HCEC 1CT (cell line): ENCODE measurements around the gene RAF1.
A peak's percentile ranks its signal among the peaks of the same experiment; 100 is the strongest.
"Not testable (repeated sequence)": the region's sequence is repeated elsewhere in the genome, so short reads cannot be mapped to it uniquely, and the experiment has no call there.

ENCODE experiments used
- DNase-seq: peaks from one replicate; pipeline ENCODE4 v3.0.0-alpha.2; 2017

Gene RAF1

DNA sequence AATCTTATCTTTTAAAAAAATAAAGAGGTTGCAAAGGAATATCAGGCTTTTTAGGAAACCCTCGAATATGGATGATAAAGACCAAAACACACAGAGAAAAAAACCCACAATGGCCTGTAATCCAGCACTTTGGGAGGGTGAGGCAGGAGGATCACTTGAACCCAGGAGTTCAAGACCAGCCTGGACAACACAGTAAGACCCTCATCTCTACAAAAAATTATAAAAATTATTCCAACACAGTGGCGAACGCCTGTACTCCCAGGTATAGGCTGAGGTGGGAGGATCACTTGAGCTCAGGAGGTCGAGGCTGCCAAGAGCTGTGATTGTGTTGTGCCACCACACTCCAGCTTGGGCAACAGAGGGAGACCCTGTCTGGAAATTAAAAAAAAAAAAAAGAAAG lies 30.8 kb downstream of the RAF1 start:
- DNase-seq: no peak

DNA sequence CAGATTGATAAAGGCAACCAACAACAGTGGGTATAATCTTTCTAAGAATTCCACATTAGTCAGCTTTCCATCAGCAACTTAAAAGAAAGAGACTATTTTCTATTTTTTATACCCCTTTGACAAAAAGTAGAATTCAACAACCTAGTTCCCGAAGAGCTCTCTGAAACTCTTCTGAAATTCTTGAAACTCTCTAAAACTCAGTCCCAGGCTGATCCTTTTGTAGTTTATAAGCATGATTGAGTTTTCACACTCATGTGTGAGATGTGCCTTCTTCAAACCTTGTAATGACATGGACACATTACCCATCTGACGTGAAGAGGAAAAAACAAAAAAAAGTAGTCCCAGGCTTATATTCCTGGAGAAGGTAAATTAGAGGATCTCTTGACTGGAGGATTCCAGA lies 31.4 kb downstream of the RAF1 start:
- DNase-seq: no peak

DNA sequence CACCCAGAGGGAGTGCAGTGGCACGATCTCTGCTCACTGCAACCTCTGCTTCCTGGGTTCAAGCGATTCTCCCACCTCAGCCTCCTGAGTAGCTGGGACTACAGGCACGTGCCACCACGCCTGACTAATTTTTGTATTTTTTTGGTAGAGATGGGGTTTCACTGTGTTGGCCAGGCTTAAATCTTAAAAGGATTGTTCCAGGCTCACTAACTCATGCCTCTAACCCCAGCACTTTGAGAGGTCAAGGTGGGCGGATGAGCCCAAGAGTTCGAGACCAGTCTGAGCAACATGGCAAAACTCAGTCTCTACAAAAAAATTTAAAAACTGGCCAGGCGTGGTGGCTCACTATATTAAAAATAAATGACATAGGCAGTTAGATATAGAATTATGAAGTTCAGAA lies 33.1 kb downstream of the RAF1 start:
- not testable (repeated sequence) for DNase-seq

DNA sequence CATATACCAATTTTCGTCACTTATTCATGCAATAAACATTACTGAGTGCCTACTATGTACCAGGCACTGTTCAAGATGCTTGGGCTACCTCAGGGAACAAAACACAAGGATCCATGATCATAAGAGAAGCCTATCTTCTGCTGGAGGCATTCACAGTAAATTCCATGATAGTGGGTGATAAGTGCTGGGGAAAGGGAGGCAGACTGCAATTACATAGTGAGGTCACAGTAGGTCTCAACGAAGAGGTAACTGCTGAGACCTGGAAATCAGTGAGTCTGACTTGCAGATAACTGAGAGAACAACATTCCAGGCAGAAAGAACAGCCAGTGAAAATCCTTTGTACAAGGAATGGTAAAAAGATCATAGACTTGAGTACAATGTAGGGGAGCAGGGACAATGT lies 33.6 kb downstream of the RAF1 start:
- no peak for DNase-seq

DNA sequence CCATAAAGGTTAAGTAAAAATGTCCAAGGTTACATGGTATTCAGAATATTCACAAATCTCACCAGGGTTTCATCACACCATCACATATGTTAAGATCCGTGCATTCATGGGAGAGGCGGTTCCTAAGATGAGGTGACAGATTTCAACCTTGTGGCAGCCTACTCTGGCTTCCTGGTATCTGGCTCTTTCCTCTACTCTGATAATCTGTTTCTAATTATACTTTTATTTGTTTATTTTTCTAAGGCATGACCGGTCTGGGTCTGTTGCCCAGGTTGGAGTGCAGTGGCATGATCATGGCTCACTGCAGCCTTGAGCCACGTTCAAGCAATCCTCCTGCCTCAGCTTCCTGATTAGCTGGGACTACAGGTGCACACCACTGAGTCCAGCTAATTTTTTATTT lies 34.4 kb downstream of the RAF1 start:
- peak; percentile 52 for DNase-seq

DNA sequence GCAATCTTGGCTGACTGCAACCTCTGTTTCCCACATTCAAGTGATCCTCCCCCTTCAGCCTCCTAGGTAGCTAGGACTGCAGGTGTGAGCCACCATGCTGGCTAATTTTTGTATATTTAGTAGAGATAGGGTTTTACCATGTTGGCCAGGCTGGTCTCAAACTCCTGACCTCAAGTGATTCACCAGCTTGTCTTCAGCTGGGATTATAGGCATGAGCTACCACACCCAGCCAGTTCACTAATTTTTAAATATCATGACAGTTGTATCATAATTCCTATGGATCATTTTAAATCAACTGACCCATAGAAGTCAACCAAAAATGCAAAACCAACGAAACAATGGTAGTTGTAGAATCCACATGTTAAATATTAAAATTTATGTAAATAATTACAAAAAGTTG lies 35.1 kb downstream of the RAF1 start:
- no peak for DNase-seq

DNA sequence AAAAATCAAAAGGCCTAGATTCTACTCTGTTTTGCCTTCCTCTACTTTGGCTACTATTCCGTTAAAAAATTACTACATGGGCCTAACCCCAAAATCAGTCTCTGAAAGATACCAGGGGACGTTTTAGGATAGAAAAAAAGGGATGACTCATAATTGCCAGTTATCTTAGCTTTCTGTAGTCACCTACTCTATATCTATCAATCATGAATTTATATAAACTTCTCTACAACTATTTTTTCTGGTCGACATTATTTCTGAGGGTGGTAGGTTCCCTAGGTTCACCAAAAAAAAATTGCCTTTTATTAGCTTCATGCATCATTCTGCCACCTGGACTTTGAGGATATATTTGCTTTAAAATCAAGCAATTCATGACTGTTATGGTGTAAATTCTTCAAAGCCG lies 36.5 kb downstream of the RAF1 start:
- no peak for DNase-seq

DNA sequence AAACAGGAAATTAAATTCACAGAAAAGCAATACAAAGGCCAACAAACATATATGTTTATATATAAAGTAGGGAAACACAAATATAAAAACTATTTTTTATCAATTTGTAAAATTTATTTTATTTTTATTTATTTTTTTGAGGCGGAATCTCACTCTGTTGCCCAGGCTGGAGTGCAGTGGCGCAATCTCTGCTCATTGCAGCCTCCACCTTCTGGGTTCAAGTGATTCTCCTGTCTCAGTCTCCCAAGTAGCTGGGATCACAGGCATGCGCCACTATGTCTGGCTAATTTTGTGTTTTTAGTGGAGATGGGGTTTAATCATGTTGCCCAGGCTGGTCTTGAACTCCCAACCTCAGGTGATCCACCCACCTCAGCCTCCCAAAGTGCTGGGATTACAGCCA lies 39.0 kb downstream of the RAF1 start:
- not testable (repeated sequence) for DNase-seq

DNA sequence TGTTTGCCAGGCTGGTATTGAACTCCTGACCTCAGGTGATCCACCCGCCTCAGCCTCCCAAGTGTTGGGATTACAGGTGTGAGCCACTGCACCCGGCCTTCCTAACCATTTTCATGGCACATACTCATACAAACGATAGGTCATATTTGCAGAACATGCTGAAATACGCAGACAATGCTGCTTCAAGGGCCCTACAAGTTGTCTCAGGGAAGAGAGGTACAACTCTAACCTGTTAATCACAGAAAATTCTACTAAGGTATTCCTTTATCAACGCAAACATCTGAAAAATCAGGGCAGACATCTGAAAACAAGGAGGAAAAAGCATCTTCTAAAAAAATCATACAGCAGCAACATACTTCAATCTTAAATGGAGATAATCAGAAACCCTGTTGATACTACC lies 39.9 kb downstream of the RAF1 start:
- no peak for DNase-seq

DNA sequence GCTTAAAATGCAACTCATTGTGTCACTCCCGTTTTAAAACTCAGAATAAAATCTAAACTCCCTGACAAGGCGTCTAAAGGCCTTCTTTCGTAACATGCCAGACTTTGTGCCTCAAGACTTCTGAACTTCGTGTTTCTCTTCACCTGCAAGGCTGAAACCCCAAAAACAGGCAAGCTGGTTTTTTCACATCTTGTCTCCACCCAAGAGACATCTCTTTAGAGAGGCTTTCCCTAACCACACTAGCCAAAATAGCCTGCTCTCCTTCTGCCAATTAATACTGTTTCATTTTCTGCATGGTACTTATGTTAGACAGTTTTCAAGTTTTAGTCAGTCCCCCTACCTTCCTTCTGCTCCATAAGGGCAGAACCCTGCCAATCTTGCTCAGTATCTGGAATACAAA lies 41.6 kb downstream of the RAF1 start:
- DNase-seq: no peak

DNA sequence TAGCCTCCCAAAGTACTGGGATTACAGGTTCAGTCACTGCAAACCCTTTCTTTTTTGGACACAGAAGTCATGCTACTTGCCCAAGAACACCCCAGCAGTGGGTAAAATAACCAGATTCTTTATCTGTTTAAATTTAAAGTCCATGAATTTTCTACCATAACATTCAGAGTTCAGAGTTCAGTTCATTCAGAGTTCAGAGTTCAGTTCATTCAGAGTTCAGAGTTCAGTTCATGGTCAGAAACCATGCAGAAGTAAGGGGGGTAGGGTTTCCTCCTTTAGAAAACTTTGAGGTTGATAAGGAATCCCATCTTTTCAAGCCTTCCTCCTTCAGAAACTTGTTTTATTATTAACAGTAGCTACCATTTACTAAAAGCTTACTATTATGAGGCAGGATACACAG lies 43.2 kb downstream of the RAF1 start:
- DNase-seq: no peak

DNA sequence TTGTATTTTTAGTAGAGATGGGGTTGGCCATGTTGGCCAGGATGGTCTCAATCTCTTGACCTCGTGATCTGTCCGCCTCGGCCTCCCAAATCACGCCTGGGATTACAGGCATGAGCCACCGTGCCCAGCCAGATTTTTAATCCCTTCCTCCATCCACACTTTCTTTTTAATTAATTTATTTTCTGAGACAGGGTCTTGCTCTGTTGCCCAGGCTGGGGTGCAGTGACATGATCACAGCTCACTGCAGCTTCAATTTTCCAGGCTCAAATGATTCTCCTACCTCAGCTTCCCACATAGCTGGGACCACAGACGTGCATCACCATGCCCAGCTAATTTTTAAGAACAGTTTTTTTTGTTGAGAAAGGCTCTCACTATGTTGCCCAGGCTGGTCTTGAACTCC lies 43.6 kb downstream of the RAF1 start:
- no peak for DNase-seq

DNA sequence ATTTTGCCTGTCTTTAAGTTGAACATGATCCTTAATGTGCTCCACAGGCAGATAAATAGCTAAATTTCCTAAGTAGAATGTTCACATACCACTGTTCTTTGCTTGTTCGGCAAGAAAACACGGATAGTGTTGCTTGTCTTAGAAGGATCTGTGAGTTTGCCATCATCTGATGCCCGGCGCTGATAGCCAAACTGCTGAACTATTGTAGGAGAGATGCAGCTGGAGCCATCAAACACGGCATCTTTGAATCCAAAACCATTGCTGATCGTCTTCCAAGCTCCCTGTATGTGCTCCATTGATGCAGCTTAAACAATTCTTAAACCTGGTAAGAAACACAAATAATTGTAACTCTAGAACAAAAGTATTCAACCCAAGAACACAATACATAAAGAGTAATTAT lies 45.5 kb downstream of the RAF1 start:
- no peak for DNase-seq

DNA sequence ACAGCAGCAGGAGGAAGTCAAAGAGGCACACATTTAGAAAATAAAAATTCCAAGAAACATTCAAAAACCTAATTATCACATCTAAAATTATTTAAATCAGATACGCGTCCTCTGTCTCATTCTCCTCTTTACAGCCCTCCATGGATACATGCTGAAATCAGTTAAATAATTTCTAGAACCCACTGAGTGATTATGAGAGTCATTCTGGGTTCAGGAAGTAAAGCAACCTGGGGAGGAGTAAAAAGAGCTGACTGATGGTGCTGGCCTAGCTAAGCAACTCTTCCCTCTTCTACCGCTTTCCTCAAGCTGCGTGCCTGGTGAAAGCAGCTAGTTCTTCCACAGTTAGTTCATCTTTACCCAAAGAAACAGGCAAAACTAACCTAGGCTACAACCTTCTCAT lies 48.7 kb downstream of the RAF1 start:
- DNase-seq: no peak

DNA sequence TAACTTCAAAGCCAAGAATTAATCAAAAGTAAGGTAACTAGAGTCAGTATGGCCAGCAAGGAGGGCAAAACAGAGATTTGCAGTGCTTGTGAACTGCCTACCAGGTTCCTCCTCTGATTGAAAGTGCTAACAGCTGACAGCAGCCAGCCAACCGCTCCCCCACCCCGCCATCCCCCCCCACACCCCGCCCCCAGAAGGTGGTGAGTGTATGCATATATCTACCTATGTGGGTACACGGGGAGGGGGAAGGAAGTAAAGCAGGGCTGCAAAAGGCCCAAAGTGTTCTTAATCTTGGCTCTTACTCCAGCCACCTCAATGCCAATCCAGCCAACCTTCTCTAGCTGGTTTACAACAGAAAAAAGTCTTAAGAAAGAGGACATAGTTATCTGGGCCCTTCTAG lies 50.7 kb downstream of the RAF1 start:
- no peak for DNase-seq

DNA sequence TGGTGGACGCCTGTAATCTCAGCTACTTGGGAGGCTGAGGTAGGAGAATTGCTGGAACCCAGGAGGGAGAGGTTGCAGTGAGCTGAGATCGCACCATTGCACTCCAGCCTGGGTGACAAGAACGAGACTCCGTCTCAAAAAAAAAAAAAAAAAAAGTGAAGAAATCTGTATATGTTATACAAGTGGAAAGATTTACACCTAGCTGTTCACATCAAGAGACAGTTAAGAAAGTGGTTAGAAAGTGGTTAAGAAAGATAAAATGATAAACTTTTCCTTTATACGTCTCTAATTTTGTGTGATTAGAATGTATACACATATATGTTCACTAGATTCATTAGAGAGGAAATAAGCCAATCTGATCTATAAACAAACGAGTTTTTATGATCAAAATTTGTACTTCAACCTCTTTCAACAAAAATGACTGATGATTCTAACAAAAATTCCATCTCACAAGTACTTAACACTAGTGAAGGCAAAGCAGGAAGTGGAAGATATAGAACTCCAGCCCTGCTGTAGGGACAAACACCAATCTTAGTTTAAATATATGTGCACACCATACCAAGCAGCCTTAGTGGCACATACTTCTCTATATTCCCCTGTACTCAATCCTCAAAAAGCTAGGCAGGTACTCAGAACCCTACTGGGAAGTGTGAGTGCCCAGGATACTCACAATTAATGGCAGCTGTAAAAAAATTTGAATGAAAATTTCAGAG lies 51.2 kb downstream of the RAF1 start:
- no peak for DNase-seq

DNA sequence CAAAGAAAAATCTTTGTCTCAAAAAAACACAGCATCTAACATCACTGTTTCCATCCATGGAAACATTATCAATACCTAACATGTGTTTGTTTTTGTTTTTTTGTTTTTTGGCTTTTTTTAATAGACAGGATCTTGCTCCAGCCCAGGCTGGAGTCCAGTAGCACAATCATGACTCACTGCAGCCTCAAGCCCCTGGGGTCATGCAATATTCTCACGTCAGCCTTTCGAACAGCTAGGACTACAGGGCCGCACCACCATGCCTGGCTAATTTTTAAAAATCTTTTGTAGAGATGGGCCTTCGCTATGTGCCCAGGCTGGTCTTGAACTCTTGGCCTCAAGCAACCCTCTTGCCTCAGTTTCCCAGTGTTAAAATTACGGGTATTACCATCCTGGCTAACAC lies 52.8 kb downstream of the RAF1 start:
- no peak for DNase-seq

DNA sequence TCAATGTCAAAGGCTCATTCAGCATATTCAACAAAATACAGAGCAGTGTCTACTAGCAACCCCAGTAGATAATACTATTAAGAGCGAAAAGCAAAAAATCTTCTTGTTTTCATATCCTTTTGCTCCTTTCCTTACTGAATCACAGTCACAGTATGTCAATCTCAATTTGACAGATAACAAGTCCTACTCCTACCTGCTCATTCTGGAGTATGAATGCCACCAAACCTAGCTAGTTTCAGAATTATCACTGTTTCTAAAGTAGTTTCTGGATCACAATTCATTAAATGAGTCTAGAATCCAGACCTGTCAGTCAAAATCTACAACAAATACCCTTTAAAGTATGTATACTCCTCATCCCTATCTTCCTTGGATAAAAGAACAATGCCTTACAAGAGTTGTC lies 55.5 kb downstream of the RAF1 start:
- DNase-seq: no peak

DNA sequence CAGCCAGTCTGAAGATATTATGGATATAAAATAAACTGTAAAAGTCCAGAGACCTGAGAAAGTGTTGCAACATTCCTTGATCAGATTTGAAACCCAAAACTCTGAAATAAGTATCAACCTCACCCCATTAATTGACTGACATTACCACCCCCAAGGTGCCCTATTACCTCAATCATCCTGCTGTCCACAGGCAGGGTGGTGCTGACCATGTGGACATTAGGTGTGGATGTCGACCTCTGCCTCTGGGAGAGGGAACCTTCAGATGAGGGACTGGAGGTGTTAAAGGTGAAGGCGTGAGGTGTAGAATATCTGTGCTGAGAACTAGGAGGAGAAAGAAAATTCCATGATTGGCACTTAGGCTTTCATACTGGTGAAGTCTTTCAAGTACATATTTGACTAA lies 59.9 kb downstream of the RAF1 start:
- DNase-seq: no peak

DNA sequence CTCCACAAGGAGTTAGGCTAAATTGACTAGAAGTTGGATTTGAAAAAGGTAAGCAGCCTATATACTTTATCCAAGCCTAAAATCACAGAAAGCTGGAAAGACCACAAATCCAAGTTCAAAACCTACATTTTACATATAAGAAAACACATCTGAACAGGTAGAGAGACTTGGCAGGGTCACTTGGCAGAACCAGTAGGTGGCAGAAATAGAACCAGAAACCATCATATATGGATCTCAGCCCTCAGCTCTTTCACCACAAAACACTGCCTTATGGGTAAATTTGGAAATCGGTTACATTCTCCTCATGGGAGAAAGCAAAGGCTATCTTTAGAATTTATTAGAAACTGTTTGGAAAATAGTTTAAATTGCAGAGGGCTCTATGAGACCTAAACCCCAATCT lies 62.8 kb downstream of the RAF1 start:
- DNase-seq: peak; percentile 11

DNA sequence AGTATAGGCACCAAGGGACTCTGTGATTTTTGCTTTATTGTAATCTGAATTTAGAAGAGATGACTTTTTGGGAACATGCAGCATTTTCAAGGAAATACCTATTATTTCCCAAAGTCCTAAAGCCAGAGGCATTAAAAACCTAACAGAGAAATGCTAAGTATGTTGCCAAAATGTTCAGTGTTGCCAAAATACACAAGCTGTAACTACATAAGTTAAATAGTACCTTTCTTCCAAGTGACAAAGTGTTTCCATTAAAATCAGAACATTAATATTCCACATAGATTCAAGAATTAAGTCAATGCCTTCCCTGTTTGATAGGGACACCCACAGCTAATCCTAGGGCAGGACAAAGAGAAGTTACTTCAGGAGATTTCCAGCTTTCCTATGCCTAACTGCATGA lies 65.0 kb downstream of the RAF1 start:
- DNase-seq: no peak

DNA sequence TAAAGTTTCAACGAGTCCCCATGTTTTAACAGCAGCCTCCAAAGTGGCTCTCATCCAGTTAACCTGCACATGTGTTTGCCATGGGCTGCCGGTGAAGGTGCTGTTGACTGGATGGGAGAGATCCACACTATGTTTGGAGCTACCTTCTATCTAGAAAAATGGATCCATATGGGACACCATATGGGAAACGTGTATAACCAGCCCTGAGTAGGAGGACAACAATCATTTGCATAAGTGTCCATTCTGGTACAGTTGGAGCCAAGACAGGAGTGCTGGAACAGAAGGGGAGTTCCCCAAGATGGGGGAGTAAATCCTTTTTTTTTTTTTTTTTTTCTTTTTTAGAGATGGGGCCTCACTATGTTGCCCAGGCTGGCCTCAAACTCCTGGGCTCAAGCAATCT lies 70.4 kb downstream of the RAF1 start:
- no peak for DNase-seq

DNA sequence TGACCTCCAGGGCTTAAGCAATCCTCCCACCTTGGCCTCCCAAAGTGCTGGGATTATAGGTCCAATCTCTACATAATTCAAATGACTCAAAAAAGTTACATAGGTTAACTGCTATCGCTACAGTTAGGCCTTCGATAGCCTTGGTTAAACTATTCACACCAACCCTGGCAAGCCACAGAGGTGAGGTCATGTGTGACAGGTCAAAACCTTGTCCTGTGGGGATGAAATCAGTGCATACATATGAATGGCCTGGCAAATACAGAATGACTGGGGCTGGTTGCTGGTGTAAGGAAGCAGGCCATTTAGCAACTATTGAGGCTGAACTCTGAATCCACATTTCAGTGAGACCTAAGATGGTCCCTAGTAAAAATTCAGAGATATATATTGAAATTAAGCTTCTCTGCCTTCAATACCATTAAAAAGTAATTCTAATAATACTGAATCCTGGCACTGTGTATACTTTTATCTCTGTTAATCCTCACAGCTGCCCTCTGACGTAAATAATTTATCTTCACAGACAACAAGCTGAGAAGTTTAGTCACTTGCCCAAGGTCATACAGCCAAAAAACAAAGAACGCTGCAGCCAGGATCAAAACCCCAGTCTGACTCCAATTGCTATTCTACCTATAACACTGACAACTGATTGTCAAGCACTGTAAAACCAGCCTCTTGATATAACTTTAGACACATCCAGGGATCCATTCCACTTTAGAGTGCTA lies 71.8 kb downstream of the RAF1 start:
- DNase-seq: no peak

DNA sequence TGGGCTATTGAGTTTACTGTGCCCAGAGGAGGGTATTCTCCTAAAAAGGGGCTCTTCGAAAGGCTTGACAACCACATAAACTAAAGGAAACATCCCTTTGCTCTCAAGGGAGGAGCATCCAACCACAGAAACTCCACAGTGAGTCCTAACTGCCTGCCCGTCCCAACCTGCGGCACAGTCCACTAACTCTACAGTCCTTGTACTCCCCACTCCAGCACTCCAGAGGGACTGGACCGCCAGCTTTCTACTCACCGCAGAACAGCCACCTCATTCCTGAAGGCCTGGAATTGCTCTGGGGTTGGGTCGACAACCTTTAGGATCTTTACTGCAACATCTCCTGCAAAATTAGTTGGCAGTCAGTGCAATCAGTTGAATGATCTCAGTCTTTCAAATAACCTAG lies 72.5 kb downstream of the RAF1 start:
- DNase-seq: no peak

DNA sequence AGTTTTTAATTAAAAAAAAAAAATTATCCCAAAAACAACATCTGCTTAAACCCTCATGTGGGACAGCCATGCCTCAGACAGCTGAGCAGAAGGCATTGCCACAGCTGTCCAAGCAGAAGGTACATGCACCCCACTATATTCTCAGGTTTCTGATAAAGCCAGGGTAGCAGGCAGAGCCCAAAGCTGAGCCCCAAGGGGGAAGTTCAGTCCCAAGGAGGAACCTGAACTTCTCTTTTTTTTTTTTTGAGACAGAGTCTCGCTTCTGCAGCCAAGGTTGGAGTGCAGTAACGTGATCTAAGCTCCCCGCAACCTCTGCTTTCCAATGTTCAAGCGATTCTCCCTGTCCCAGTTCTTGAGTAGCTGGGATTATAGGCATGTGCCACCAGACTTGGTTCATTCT lies 73.8 kb downstream of the RAF1 start:
- DNase-seq: no peak
